GM12801 (cell line): Measurements from ENCODE around the gene SCN9A.

Experiments
- TF ChIP-seq, protein P1 (sequence below): IDR thresholded peaks from one replicate; pipeline ENCODE4 v1.5.1; 2011; ENCODE audit warnings: control low read depth; ENCODE audit not compliant: insufficient read length; ENCODE audit errors: extremely low read depth

SCN9A gene

DNA sequence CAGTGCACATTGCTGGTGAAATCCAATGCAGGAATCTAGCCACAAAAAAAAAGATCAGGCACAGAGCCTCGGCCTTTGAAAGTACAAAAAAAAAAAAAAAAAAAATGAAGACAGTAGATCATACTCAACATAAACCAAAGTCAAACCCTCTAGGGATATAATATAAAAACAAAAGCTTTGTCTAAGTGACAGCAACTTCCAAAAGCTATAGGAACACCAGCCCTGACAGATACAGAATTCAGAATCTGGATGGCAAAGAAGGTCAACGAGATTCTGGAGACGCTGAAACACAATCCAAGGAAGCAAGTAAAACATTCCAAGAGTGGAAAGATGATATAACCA, 194.0 kb downstream of the SCN9A start:
- TF ChIP-seq, protein P1, sequence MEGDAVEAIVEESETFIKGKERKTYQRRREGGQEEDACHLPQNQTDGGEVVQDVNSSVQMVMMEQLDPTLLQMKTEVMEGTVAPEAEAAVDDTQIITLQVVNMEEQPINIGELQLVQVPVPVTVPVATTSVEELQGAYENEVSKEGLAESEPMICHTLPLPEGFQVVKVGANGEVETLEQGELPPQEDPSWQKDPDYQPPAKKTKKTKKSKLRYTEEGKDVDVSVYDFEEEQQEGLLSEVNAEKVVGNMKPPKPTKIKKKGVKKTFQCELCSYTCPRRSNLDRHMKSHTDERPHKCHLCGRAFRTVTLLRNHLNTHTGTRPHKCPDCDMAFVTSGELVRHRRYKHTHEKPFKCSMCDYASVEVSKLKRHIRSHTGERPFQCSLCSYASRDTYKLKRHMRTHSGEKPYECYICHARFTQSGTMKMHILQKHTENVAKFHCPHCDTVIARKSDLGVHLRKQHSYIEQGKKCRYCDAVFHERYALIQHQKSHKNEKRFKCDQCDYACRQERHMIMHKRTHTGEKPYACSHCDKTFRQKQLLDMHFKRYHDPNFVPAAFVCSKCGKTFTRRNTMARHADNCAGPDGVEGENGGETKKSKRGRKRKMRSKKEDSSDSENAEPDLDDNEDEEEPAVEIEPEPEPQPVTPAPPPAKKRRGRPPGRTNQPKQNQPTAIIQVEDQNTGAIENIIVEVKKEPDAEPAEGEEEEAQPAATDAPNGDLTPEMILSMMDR, result no peak

GRCh38 chr2:166180951-166181812, 194.6 kb downstream of the SCN9A start:
- TF ChIP-seq, protein P1, result no peak

DNA sequence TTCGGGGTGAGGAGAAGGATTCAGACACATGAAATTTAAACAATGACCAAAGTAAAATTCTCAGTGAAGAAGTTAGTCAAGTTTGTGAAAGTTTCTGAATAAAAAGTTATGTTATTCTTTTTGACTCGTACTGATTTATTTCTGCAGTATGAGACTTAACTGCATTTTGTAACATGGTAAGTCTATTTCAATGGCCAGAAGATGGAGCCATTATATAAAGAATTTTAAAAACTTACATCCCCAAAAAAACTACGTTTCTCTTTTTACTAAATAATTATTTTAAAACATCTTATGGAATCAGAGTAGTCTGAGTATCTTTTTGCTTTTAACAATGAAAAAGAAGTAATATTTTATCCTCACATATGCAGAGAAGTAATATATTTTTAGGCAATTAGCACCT, 196.5 kb downstream of the SCN9A start:
- TF ChIP-seq, protein P1, result no peak

DNA sequence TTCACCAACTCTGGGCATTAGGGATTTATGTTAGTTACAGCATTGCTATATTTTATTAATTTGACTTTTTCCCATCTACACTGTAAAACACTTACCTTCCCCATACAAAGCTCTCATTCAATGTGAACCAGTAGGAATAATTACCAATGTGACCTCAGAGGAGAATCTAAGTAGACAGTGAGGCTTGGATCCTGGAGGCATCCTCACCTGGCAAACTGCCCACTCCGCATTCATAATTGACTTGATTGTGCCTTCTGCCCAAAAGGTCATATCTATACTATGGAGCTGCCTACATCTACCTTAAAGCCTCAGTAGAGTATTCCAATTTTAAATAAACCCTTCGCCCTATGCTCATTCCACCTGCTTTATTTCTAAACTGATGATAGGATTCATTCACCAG, 202.5 kb downstream of the SCN9A start:
- TF ChIP-seq, protein P1, result no peak

GRCh38 chr2:166171216-166171615, 204.5 kb downstream of the SCN9A start:
- TF ChIP-seq, protein P1, result no peak

DNA sequence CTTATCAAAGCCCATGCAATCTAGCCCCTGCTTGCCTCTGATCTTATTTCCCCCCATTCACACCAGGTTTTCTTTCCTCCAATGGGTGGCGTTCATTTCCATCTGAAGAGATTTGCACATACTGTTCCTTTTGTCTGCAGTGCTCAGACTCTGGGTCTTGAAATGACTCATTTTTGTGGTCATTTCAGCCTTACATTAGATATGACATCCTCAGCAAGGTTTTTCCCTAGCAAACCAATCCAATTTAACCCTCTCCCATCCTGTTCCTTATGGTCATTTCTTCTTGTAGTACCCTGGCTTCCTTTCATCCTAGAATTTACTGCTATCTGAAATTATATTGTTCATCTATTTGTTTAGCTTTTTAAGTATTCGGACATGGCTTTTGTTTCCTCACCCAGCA, 205.4 kb downstream of the SCN9A start:
- TF ChIP-seq, protein P1, result no peak

DNA sequence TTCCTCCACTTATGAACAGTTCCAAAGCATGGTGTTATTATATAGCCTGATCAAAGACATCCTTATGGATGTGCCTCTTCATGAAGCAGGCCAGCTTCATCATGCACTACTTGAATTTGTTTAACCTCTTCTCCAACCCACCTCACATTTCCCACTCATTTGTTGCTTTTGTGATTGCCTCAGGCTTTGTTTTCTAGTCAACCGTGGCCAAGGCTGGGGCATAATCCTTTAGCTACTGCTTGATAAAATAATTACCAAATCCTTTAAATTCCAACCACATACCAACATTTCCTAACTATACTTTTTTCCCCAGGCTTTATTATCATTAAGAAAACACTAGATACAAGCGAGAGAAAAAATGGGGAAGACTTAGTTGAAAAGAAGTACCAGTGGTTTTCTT, 208.3 kb downstream of the SCN9A start:
- TF ChIP-seq, protein P1, result no peak
